Stimulated activated CD8-positive, alpha-beta memory T cell treated with anti-CD3 and anti-CD28 coated beads, Interleukin-4, amount 100 ng/mL, for 1 hour (primary cell): ENCODE data around the gene UQCC5.

Experiments used
- DNase-seq, 2 donors: peaks; one replicate each; pipeline ENCODE4 v3.0.0-alpha.2; 2020; ENCODE audit warnings: low read depth in 2 of 2, low spot score in 1 of 2

The UQCC5 gene

GRCh38 chr3:52503788-52504424 lies 32.5 kb upstream of the UQCC5 start:
- DNase-seq = no peak

- DNase-seq = no peak
These were observed 31.4 kb upstream of the UQCC5 start for GRCh38 chr3:52504977-52505376.

GRCh38 chr3:52506266-52506966 lies 30.0 kb upstream of the UQCC5 start:
- no peak for DNase-seq

GRCh38 chr3:52507359-52507758 lies 29.0 kb upstream of the UQCC5 start:
- no peak for DNase-seq

GRCh38 chr3:52509753-52510328 lies 26.6 kb upstream of the UQCC5 start:
- DNase-seq = no peak

- no peak for DNase-seq
These were observed 24.9 kb upstream of the UQCC5 start for GRCh38 chr3:52511509-52511908.

GRCh38 chr3:52512105-52512504 lies 24.3 kb upstream of the UQCC5 start:
- DNase-seq = no peak

- no peak for DNase-seq
These were observed 23.7 kb upstream of the UQCC5 start for GRCh38 chr3:52512727-52513126.

GRCh38 chr3:52513281-52513680 lies 23.1 kb upstream of the UQCC5 start:
- DNase-seq = no peak

- DNase-seq = no peak
These were observed 21.8 kb upstream of the UQCC5 start for GRCh38 chr3:52514576-52514975.

GRCh38 chr3:52515192-52515591 lies 21.2 kb upstream of the UQCC5 start:
- DNase-seq = no peak

GRCh38 chr3:52516509-52517195 lies 19.8 kb upstream of the UQCC5 start:
- no peak for DNase-seq

- DNase-seq = no peak
These were observed 18.3 kb upstream of the UQCC5 start for GRCh38 chr3:52517796-52518722.

GRCh38 chr3:52518723-52519444 lies 17.5 kb upstream of the UQCC5 start:
- DNase-seq = no peak

- DNase-seq = no peak
These were observed 16.8 kb upstream of the UQCC5 start for GRCh38 chr3:52519445-52520140.

- no peak for DNase-seq
These were observed 16.2 kb upstream of the UQCC5 start for GRCh38 chr3:52520141-52520667.

GRCh38 chr3:52520716-52521487 lies 15.5 kb upstream of the UQCC5 start:
- no peak for DNase-seq

- no peak for DNase-seq
These were observed 14.9 kb upstream of the UQCC5 start for GRCh38 chr3:52521488-52521824.
